NCI-H82 (cell line): ENCODE results near the gene ACTR1B.
"Not testable (repeated sequence)": the region's sequence is repeated elsewhere in the genome, so short reads cannot be mapped to it uniquely, and the experiment has no call there.

ENCODE experiments used
- DNase-seq: peaks from one replicate; lab custom pipeline; 2025; lab: John Stamatoyannopoulos, UW

The ACTR1B gene

GRCh38 chr2:97615746-97616145, 48.1 kb downstream of the ACTR1B start:
- not testable (repeated sequence) for DNase-seq

GRCh38 chr2:97611895-97612294, 51.9 kb downstream of the ACTR1B start:
- not testable (repeated sequence) for DNase-seq

- not testable (repeated sequence) for DNase-seq
Measured at GRCh38 chr2:97608745-97609144, 55.1 kb downstream of the ACTR1B start.
